ENCODE data around the gene SMAD1. TPM values are rescaled to one million over a fixed set of nuclear protein-coding genes. Genes with fewer than 3 reads are reported as not detected.
A peak's percentile ranks its signal among the peaks of the same experiment; 100 is the strongest.

Gene SMAD1
- total RNA-seq, 1 donor from 2014 or later: 26.8 TPM

DNA sequence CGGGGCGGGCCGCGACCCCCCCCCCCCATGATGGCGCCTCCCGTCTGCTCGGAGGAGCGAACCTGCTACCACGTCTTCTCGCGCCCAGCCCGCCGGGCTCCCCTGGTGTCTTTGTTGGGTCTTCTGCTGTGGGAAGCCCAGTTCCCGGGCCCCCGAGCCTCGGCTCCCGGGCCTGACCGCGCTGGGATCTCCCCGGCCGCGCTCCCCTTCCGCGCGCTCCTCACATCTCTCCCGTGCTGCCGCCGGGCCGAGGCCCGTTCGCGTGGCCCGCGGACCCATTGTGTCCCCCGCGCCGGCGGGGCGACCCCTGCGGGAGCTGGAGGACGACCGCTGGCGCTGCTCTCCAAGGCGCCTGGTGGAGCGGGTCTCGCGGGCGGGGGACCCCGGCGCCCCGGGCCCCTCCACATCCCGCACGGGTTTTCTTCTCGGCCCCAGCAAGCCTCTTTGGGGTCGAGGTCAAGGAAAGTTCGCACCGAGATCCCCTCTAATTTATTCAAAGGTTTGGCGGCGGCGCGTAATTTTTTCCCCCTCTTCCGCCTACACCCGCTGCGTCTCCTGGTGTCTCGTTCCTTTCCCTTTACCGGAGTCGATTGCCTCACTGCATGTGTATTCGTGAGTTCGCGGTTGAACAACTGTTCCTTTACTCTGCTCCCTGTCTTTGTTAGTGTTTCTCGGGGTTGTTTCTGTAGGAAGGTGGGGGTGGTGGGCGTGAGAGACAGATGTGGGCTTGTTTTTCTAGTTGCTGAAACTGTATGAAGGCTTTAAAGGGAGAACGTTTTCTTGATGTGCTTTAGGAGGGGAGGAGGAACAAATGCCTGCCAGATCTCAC is 770 bp downstream of the SMAD1 start:
- peak; percentile 44 for DNase-seq (ENCODE audit: low read depth, low spot score)
- Mint-ChIP-seq H3K4me1 (peaks cover 15% of the 10 kb centered on the region), H3K4me3 (no peak overlapping the region), H3K9me3 (no peaks in the 10 kb centered on the region), H3K27ac (ENCODE audit: unreplicated experiment) (peak overlapping the region; percentile 93), H3K27me3 (ENCODE audit: low read depth) (no peaks in the 10 kb centered on the region), H3K36me3 (ENCODE audit: low read depth) (no peaks in the 10 kb centered on the region)
- TF ChIP-seq CTCF (conservative IDR thresholded peaks at IDR 0.05): no peak

DNA sequence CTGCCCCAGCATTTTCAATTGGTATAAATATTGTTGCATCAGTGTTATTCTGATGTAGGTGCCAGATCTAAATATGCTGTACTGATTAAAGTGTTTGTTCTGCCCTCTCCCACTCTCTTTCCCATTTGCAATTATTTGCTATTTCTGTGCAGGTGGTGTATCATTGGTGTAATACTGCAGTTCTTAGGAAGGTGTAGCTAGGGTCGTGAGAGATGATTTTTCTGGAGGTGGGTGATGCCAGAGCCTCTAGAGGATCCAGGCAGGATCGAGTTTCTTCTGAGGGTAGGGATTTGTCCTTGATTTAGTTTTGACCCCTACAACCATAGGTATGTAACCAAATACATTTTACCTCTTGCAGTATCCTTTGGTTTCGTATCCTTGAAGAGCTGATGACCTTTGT is 1.9 kb downstream of the SMAD1 start:
- Mint-ChIP-seq H3K27me3 (ENCODE audit: low read depth) (no peaks in the 10 kb centered on the region), H3K27ac (ENCODE audit: unreplicated experiment) (no peak overlapping the region), H3K36me3 (ENCODE audit: low read depth) (no peaks in the 10 kb centered on the region), H3K4me3 (no peak overlapping the region), H3K4me1 (peaks cover 15% of the 10 kb centered on the region), H3K9me3 (no peaks in the 10 kb centered on the region)
- TF ChIP-seq CTCF (conservative IDR thresholded peaks at IDR 0.05): no peak
- no peak for DNase-seq (ENCODE audit: low read depth, low spot score)

DNA sequence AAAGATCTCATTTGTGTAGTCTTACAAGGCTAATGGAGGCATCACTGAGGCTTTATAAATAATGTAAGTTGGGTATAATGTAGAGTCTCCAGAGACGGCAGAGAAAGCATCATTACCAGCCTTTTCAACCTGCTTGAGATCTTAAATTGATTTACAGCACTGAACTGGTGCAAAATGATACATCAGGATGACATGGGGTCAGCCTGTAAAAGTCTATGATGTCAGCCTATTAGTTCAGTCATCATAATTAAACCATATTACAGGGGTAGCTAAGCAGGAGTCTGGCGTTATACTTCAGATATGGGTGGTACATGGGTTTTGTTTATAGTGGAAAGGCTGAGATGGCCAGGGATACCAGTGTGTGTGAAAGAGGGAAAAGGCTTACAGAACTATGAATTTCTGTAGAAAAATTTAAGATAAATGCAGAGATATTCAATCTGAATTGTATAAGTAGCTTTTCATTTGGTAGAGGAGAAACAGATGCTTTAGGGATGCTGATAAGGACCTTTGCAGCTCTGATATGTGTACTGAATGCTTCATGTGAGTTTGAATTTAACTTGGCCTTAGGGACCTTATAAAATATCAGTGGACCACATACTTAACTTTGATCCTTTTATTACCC is 2.7 kb downstream of the SMAD1 start:
- Mint-ChIP-seq H3K27me3 (ENCODE audit: low read depth) (no peaks in the 10 kb centered on the region), H3K4me3 (no peak overlapping the region), H3K4me1 (peaks cover 14% of the 10 kb centered on the region), H3K36me3 (ENCODE audit: low read depth) (no peaks in the 10 kb centered on the region), H3K9me3 (no peaks in the 10 kb centered on the region), H3K27ac (ENCODE audit: unreplicated experiment) (no peak overlapping the region)
- TF ChIP-seq CTCF (conservative IDR thresholded peaks at IDR 0.05): no peak
- no peak for DNase-seq (ENCODE audit: low read depth, low spot score)

- H3K9me3 Mint-ChIP-seq: no peaks in the 10 kb centered on the region
- TF ChIP-seq CTCF (conservative IDR thresholded peaks at IDR 0.05): no peak
- H3K4me1 Mint-ChIP-seq: peaks cover 12% of the 10 kb centered on the region
Observed at GRCh38 chr4:145485120-145485519, 3.5 kb downstream of the SMAD1 start.

DNA sequence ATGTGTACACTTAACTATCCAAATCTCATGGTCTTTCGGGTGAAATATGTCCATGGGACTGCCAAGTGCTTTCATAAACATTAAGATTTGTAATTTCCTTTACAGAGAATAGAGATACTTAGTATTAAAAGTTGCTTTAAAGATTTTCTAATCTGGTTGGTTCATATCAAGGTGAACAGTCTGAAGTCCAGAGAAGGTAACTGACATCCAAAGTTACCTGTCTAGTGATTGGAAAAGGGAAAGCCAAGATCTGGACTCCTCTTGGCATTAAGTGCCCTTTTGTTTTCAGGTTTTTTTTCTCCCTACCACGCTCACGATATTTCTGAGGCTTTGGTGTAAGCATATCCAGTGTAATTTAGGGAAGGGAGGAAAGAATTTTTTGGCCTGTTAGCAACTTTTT is 5.0 kb downstream of the SMAD1 start:
- DNase-seq (ENCODE audit: low read depth, low spot score): no peak
- H3K9me3 Mint-ChIP-seq: no peaks in the 10 kb centered on the region
- no peak for TF ChIP-seq CTCF (conservative IDR thresholded peaks at IDR 0.05)
- no peaks in the 10 kb centered on the region for H3K4me1 Mint-ChIP-seq
- no peaks in the 10 kb centered on the region for H3K27me3 Mint-ChIP-seq (ENCODE audit: low read depth)
- no peak overlapping the region for H3K27ac Mint-ChIP-seq (ENCODE audit: unreplicated experiment)
- H3K36me3 Mint-ChIP-seq (ENCODE audit: low read depth): no peaks in the 10 kb centered on the region
- H3K4me3 Mint-ChIP-seq: no peak overlapping the region

More at GRCh38 chr4:145485120-145485519, 3.5 kb downstream of the SMAD1 start:
- Mint-ChIP-seq H3K4me3 (no peak overlapping the region), H3K27ac (ENCODE audit: unreplicated experiment) (no peak overlapping the region), H3K36me3 (ENCODE audit: low read depth) (no peaks in the 10 kb centered on the region), H3K27me3 (ENCODE audit: low read depth) (no peaks in the 10 kb centered on the region)
- DNase-seq (ENCODE audit: low read depth, low spot score): no peak

Measured in neural crest cell (in vitro differentiated cells).